Measurements from ENCODE around the gene OLFM4.

Gene OLFM4

DNA sequence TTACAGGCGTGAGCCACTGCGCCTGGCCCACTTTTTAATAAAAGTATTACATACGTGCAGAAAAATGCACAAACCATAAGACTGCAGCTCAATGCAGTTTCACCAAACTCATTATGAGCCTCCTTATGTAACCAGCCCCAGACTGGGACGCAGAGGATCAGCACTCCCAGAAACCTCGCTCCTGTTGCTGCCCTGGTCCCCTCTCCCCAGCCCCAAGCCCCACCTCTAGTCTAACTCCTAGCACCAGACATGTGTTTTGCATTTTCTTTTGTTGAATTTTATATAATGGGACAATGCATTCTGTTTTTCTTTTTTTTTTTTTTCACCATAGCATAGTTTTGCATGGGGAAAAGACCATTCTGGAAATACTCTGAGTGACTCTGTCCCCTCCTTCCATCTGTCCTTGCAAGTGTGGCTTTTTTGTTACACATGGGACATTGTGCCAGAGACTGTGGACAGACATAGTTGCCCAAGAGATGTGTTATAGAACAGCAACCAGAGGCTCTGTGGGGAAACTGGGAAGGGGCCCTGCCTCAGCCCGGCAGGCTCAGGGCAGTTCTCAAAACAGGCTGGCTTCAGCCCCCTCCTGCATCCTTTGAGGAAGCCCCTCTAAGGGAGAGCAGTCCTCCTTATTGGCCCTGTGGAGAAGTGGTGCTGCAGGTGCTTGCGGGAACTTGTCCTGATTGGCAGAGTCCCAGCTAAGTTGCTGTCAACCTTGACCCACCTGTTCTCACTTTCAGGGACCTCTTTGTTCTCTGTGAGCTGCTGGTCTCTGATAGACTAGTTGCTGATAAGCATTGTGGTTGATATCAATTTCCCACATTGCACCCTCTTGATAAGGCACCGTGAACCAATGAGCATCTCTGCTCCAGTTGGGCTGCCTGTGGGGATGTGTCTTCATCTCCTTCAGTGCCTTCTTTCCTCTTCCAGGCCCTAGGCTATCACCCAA is 13.8 kb upstream of the OLFM4 start:
- DNase-seq, result no peak

DNA sequence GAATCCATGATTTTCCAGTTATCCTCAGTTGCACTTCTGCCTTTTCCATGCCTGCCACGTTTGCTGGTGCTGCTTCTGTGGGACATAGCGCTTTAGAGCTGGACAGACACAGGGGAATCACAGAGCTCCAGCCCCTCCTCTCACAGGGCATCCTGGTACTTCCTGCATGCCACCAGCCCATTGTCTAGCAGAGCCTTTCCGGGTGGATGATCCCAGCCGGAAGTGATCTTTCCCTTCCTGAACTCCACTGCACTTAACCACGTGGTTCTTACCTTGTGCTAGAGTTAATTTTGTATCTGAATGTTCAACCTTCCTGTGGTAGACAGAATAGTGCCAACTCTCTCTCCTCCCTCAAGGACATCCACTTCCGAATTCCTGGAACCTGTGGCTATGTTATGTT is 12.6 kb upstream of the OLFM4 start:
- no peak for DNase-seq

DNA sequence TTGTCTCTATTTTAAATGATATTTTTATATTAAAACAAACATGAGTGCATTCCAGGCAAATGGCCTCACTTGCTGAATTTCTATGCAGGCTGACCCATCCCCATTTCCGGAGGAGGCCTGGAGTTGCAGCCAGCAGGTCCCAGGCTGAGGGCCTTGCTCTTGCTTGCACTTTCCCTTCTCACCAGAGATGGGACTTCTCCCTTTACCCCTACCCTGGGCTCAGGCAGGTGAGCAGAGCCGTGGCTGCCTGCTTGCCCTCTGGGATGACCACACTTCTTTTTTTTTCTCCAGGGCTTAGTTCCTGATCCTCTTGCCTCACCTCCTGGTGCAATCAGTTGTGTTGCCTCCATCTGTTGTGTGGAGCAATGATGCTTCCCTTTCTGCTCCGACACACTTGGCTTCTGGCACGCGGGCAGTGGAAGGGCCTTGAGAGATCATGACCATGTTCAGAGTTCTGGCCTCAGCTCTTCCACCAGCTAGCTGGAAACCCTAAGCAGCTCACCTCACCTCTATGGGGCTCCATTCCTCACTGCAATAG is 11.1 kb upstream of the OLFM4 start:
- DNase-seq, result no peak

DNA sequence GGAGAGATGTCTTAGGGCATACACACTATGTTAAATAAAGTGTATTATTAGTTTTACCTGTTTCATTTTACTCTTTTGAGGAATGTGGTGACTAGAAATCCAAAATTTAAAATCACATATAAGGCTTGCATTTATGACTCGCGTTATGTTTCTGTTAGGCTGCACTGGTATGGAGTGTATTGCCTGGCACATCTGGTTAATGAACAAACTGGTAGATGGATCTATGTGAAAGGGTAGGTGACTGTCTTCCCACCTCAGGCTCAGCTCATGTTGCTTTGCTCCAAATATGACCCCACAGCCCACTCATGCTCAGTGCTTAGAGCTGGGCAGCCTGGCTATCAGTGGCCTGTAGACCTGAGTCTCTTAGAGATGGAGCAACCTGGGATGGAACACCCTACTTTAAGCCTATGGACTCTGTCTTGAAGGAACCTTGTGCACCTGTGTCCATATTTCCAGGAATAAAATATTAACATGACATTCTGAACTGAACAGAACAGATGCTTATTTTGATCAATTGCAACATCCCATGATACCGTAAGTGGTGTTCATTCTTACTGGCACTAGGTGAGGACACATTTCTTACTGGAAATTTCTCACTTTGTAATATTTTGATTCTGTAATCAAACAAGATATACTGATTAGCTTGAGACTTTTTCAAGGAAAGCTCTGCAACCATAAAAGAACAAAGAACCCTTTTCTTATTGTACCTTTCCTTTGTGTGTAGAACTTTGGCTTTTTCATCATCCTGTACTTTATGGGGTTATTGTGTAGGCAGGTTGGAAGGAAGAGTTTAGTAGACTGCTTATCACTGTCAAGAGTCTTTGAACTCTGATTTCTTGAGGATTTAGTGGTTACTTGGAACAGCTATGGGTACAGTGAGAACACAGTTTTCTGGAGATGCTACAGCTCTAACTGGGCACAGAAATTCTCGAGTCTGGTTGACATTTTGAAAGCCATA is 9.6 kb upstream of the OLFM4 start:
- DNase-seq, result no peak

DNA sequence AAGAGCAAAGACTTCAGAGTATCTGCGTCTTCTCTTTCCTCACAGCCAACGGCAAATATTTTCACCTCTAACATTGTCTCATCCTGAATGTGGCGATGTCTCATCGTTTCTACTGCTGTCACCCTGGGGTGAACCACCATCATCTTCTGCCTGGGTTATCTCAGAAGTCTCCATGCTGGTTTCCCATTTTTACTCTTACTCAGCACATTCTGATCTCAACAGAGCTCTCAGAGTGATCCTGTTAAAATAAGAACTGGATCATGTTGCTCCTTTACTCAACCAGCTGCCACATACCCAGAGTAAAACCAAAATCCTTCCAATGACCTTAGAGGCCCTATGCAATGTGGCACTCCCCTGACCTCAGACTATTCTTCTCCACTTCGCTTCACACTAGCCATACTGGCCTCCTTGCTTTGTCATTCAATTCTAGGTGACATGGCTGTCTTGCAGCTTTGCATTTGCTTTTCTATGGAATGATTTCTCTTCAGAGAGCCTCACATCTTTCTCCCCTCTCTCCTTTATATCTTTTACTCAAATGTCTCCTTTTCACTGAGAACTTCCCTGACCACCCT is 7.8 kb upstream of the OLFM4 start:
- no peak for DNase-seq

DNA sequence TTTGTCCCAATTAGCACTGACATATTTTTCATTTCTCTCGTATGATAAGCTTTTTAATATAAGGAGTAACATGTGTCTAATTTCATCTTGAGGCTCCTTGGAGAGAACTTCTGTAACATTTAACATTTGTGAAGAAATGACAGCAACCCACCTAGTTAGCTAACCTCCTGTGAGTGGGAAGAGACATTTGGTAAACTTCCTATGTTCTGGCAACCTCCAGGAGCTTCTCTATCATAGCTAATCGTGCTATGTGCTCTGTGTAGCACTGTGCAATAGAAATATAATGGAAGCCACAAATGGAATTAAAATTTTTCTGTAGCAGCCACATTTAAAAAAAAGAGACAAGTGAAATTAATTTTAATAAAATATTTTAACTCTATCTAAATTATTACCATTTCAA is 5.4 kb upstream of the OLFM4 start:
- DNase-seq, result no peak

- no peak for DNase-seq
Observed at GRCh38 chr13:53028063-53028462, 550 bp upstream of the OLFM4 start.

DNA sequence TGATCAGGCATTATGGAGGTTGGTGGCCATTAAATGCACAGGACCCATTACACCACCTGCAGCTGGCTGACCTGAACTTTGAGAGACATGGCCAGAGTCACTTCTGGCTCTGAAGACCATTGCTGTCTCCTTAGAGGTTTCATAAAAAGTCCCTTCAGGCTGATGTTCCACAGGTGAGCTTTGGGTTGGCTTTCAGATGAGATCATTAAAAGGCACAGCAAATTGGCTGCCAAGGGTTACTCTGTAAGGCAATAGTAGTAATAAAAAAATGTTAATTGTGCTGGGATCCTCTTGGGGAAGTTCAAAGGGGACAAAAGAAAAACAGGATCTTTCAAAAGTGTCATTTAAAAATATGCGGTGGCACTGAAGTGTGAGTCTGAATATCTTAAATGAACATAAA is 4.2 kb downstream of the OLFM4 start:
- no peak for DNase-seq

DNA sequence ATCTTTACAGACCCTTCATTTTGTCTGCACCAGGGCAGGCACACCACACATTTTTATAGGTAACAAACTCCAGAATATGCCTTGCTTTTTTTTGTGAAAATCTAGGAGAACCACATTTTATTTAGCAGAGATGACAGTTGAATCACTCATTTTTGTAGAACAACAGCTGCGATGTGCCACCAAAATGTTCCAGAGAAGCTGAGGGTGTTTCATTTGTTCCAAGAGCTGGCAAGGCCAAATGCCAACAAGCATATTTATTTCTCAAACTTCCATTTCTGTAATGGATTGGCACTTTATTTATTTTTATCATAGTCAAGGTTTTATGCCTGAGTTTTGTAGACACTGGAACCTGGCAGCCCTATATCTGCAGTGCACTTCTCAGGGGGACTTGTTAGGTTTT is 10.4 kb downstream of the OLFM4 start:
- DNase-seq, result no peak

- no peak for DNase-seq
Observed at GRCh38 chr13:53041968-53042516, 13.4 kb downstream of the OLFM4 start.

- no peak for DNase-seq
Observed at GRCh38 chr13:53042877-53043276, 14.3 kb downstream of the OLFM4 start.

GRCh38 chr13:53043398-53043797 is 14.8 kb downstream of the OLFM4 start:
- DNase-seq, result no peak

GRCh38 chr13:53045189-53045588 is 16.6 kb downstream of the OLFM4 start:
- DNase-seq, result no peak

DNA sequence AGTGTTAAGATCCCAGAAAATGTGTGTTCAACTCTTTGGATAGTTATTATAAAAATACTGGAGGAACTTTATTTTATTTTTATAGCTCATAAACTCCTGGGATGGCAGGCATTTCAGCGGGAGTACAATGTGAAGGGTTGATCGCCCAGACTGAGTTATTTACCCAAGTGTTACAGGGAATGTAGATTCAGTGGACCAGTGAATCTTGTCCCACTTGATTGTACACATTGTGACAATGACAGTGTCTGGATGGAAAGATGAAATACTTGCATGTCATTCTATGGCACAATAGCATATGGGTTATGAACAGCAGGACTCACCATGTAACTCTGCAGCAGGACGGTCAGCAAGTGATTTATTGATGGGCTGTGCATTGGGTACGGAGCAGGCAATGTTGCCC is 20.3 kb downstream of the OLFM4 start:
- DNase-seq, result no peak

DNA sequence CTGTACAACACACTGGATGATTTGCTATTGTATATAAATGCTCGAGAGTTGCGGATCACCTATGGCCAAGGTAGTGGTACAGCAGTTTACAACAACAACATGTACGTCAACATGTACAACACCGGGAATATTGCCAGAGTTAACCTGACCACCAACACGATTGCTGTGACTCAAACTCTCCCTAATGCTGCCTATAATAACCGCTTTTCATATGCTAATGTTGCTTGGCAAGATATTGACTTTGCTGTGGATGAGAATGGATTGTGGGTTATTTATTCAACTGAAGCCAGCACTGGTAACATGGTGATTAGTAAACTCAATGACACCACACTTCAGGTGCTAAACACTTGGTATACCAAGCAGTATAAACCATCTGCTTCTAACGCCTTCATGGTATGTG is 21.5 kb downstream of the OLFM4 start:
- DNase-seq, result no peak

GRCh38 chr13:53052675-53053074 is 24.1 kb downstream of the OLFM4 start:
- DNase-seq, result no peak

- DNase-seq, result no peak
Observed at GRCh38 chr13:53054569-53054968, 26.0 kb downstream of the OLFM4 start.

GRCh38 chr13:53058065-53058679 is 29.6 kb downstream of the OLFM4 start:
- DNase-seq, result no peak

GRCh38 chr13:53060840-53061490 is 32.4 kb downstream of the OLFM4 start:
- DNase-seq, result no peak

DNA sequence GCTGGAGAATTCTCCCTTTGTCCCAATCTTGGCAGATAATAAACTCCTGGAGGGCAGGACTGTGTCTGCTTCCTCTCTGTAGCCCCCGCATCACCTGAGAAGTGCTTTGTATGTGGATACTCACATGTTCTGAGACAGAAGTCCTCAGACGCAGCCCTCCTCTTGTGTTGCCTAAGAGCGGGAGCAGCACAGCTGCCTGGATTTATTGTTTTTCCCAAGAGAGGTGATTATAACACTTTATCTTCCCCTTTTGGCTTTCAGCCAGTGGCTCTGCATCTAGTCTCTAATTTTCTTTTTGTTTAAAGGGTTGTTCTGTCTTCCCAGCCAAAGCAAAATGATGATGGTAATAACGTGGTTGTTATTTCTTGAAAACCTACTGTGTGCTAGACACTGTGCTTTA is 36.1 kb downstream of the OLFM4 start:
- no peak for DNase-seq

- no peak for DNase-seq
Observed at GRCh38 chr13:53066411-53066810, 37.8 kb downstream of the OLFM4 start.

Measured in stimulated activated CD4-positive, alpha-beta T cell treated with anti-CD3 and anti-CD28 coated beads, Interleukin-4, amount 100 ng/mL, for 4 hours (primary cell).